ENCODE data around the gene PIGU. TPM values are rescaled to one million over a fixed set of nuclear protein-coding genes. Genes with fewer than 3 reads are reported as not detected.

PIGU gene
- polyA plus RNA-seq, 1 of the 3 experiments (the other 2 are of a cell fraction): 40.3 TPM

DNA sequence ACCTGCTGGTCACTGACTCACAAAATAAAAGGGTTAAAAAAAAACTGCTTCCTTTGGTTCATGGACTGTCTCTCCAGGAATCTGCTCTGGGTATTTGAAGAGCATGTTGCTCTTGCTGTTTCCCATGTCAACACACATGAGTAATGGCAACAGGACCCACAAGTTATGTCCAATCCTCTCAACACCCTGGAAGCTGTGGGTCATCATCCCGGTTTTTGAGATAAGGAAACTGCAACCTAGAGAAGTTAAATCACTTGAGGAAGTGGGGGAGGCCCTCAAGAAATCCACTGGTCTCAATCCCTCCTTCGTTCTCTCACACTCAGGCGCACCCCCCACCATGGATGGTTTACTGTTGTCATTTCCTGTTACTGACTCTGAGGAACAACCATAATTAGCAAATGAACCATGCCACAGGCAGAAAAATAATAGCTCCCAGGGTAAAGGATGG is 106.0 kb downstream of the PIGU start:
- no peak overlapping the region for H3K4me2 ChIP-seq
- H3K9me3 ChIP-seq: no peaks in the 10 kb centered on the region
- peak overlapping the region in 1 of 2 experiments; percentile 12; a peak in 1 of 4 replicates for H3K27ac ChIP-seq (ENCODE audit: low read depth in 2 of 2, low read length in 1 of 2)
- no peak for DNase-seq
- WGBS (ENCODE audit: low lambda C conversion rate): 75% methylated on average over 3 of the region's 3 CpGs
- H3K36me3 ChIP-seq (replicated peaks in 1 of 2; ENCODE audit: control insufficient read depth in 1 of 2, insufficient read depth in 2 of 2, low read length in 1 of 2): peaks cover 0 to 12% of the 10 kb centered on the region in 2 experiments
- H3K79me2 ChIP-seq (ENCODE audit: insufficient read depth): no peaks in the 10 kb centered on the region
- H4K20me1 ChIP-seq (ENCODE audit: insufficient read depth): no peaks in the 10 kb centered on the region
- H3K27me3 ChIP-seq (ENCODE audit: insufficient read depth): no peaks in the 10 kb centered on the region
- TF ChIP-seq POLR2AphosphoS5 (IDR thresholded peaks at IDR 0.05; ENCODE audit: low read depth, low read length) (no peak), FOSL2 (IDR thresholded peaks at IDR 0.05; ENCODE audit: borderline replicate concordance, low read depth) (no peak)
- no peak overlapping the region for H2AFZ ChIP-seq (ENCODE audit: low read depth)
- H3F3A ChIP-seq (replicated peaks; ENCODE audit: insufficient read depth): peaks cover 3% of the 10 kb centered on the region
- H3K9me2 ChIP-seq: no peaks in the 10 kb centered on the region
- H3K9ac ChIP-seq: no peak overlapping the region
- ChIA-PET POLR2A (no interaction called here), CTCF (interaction anchor here (0.6 to 1.4 kb wide), 2 partner anchors 10 to 529 kb away, joined by 3 to 4 read pairs; no protein-coding TSS in a partner anchor)
- no peaks in the 10 kb centered on the region for H3K4me1 ChIP-seq (ENCODE audit: control insufficient read depth in 1 of 2, insufficient read depth in 2 of 2, low read depth in 1 of 2, low read length in 1 of 2)
- H3K4me3 ChIP-seq (ENCODE audit: low read depth in 2 of 2, low read length in 1 of 2): no peak overlapping the region

- Histone ChIP-seq H4K20me1 (ENCODE audit: insufficient read depth) (no peaks in the 10 kb centered on the region), H3K9me2 (no peaks in the 10 kb centered on the region), H3K4me2 (no peak overlapping the region), H3K79me2 (ENCODE audit: insufficient read depth) (no peaks in the 10 kb centered on the region), H3K27ac (ENCODE audit: low read depth in 2 of 2, low read length in 1 of 2) (no peak overlapping the region), H3K9me3 (no peaks in the 10 kb centered on the region), H3F3A (replicated peaks; ENCODE audit: insufficient read depth) (peaks cover 3% of the 10 kb centered on the region), H2AFZ (ENCODE audit: low read depth) (no peak overlapping the region), H3K36me3 (replicated peaks in 1 of 2; ENCODE audit: control insufficient read depth in 1 of 2, insufficient read depth in 2 of 2, low read length in 1 of 2) (peaks cover 0 to 8% of the 10 kb centered on the region in 2 experiments), H3K4me1 (ENCODE audit: control insufficient read depth in 1 of 2, insufficient read depth in 2 of 2, low read depth in 1 of 2, low read length in 1 of 2) (no peaks in the 10 kb centered on the region), H3K9ac (no peak overlapping the region), H3K4me3 (ENCODE audit: low read depth in 2 of 2, low read length in 1 of 2) (no peak overlapping the region), H3K27me3 (ENCODE audit: insufficient read depth) (no peaks in the 10 kb centered on the region)
- no peak for TF ChIP-seq RFX5 (IDR thresholded peaks at IDR 0.05; ENCODE audit: low read length)
- TF ChIP-seq, protein P1, sequence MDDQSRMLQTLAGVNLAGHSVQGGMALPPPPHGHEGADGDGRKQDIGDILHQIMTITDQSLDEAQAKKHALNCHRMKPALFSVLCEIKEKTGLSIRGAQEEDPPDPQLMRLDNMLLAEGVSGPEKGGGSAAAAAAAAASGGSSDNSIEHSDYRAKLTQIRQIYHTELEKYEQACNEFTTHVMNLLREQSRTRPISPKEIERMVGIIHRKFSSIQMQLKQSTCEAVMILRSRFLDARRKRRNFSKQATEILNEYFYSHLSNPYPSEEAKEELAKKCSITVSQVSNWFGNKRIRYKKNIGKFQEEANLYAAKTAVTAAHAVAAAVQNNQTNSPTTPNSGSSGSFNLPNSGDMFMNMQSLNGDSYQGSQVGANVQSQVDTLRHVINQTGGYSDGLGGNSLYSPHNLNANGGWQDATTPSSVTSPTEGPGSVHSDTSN (IDR thresholded peaks at IDR 0.05): no peak
- TF ChIP-seq FOXJ3 (CRISPR knock-in tag; IDR thresholded peaks at IDR 0.05): no peak
- TF ChIP-seq SIN3A (IDR thresholded peaks at IDR 0.05; ENCODE audit: borderline replicate concordance, low read depth, low read length): no peak
- TF ChIP-seq GABPA (IDR thresholded peaks at IDR 0.05; ENCODE audit: low read depth): no peak
- no peak for TF ChIP-seq MXI1 (IDR thresholded peaks at IDR 0.05; ENCODE audit: low read depth, low read length)
- TF ChIP-seq JUND (IDR thresholded peaks at IDR 0.05): no peak
- TF ChIP-seq NFIC (IDR thresholded peaks at IDR 0.05; ENCODE audit: borderline replicate concordance): no peak
- no peak for TF ChIP-seq EP300 (IDR thresholded peaks at IDR 0.05; ENCODE audit: borderline replicate concordance in 1 of 2, low read depth in 1 of 2, low read length in 1 of 2)
- TF ChIP-seq TEAD4 (IDR thresholded peaks at IDR 0.05; ENCODE audit: borderline replicate concordance, insufficient read depth): no peak
- no peak for TF ChIP-seq RCOR1 (IDR thresholded peaks at IDR 0.05; ENCODE audit: low read length)
- TF ChIP-seq RAD21 (IDR thresholded peaks at IDR 0.05; ENCODE audit: low read length): no peak
- TF ChIP-seq MEF2A (IDR thresholded peaks at IDR 0.05; ENCODE audit: borderline replicate concordance, low read depth): no peak
- no peak for TF ChIP-seq FOSL2 (IDR thresholded peaks at IDR 0.05; ENCODE audit: borderline replicate concordance, low read depth)
- no peak for TF ChIP-seq USF1 (IDR thresholded peaks at IDR 0.05; ENCODE audit: borderline replicate concordance, low read depth)
- TF ChIP-seq, protein P2, sequence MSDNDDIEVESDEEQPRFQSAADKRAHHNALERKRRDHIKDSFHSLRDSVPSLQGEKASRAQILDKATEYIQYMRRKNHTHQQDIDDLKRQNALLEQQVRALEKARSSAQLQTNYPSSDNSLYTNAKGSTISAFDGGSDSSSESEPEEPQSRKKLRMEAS (IDR thresholded peaks at IDR 0.05; ENCODE audit: low read depth): no peak
- no peak for TF ChIP-seq RXRA (IDR thresholded peaks at IDR 0.05; ENCODE audit: borderline replicate concordance, low read depth)
- TF ChIP-seq TCF12 (IDR thresholded peaks at IDR 0.05): no peak
- no peak for TF ChIP-seq IRF3 (IDR thresholded peaks at IDR 0.05; ENCODE audit: low read depth, low read length)
- ChIA-PET CTCF (interaction anchor here (0.8 to 0.9 kb wide), 2 partner anchors 199 to 379 kb away, joined by 3 to 4 read pairs; no protein-coding TSS in a partner anchor), POLR2A (no interaction called here)
- WGBS (ENCODE audit: low lambda C conversion rate): 100% methylated on average over 1 of the region's 2 CpGs
- DNase-seq: no peak
Observed at GRCh38 chr20:34569598-34569997, 107.3 kb downstream of the PIGU start.
